Keratinocyte (primary cell): ENCODE data around the gene CTIF. TPM values are rescaled to one million over a fixed set of nuclear protein-coding genes. Genes with fewer than 3 reads are reported as not detected.

ENCODE experiments used
- DNase-seq: peaks from one replicate; pipeline ENCODE4 v3.0.0-alpha.2; 2011; ENCODE audit warnings: low read depth, missing footprints, low spot score
- FAIRE-seq: peaks from 2 replicates; lab custom pipeline; 2011; peaks lifted over from hg19 to GRCh38; lab: Jason Lieb, UNC
- H2AFZ ChIP-seq: 2 replicates; pipeline ENCODE4 v1.6.0; 2012; ENCODE audit warnings: low read length, control low read depth, inconsistent platforms; ENCODE audit not compliant: control insufficient read depth
- H3K27ac ChIP-seq: 2 replicates; pipeline ENCODE4 v1.5.1; 2011; ENCODE audit warnings: low read length; ENCODE audit not compliant: control insufficient read depth, insufficient read depth
- H3K27me3 ChIP-seq: 3 replicates; pipeline ENCODE4 v1.6.0; 2011; ENCODE audit warnings: low read length; ENCODE audit not compliant: control insufficient read depth, insufficient read depth; ENCODE audit errors: extremely low read depth
- H3K36me3 ChIP-seq, 2 experiments: 2 replicates in 1 of 2; 3 replicates in 1 of 2; pipeline ENCODE4 v1.5.1; 2011; ENCODE audit warnings: low read length in 2 of 2, mild to moderate bottlenecking in 1 of 2; ENCODE audit not compliant: control insufficient read depth in 2 of 2, insufficient read depth in 2 of 2; ENCODE audit errors: extremely low read depth in 1 of 2
- H3K4me1 ChIP-seq: 3 replicates; pipeline ENCODE4 v1.5.1; 2011; ENCODE audit warnings: low read length; ENCODE audit not compliant: control insufficient read depth, insufficient read depth; ENCODE audit errors: extremely low read depth
- H3K4me2 ChIP-seq: 3 replicates; pipeline ENCODE4 v1.6.0; 2011; ENCODE audit warnings: low read depth, low read length; ENCODE audit not compliant: control insufficient read depth, insufficient read depth; ENCODE audit errors: extremely low read depth
- H3K4me3 ChIP-seq, 3 experiments: fragments of 200-600 bp in 1 of 3; sonication (generic) in 1 of 3; 2 replicates in 2 of 3; 3 replicates in 1 of 3; pipeline ENCODE4 v1.5.1; 2011 to 2016; ENCODE audit warnings: low read length in 3 of 3, mild to moderate bottlenecking in 3 of 3, control low read depth in 2 of 3, inconsistent platforms in 1 of 3, low read depth in 1 of 3, mixed read lengths in 1 of 3, mixed run types in 1 of 3, moderate library complexity in 1 of 3; ENCODE audit not compliant: control insufficient read depth in 2 of 3, insufficient read depth in 2 of 3; ENCODE audit errors: extremely low read depth in 1 of 3
- H3K79me2 ChIP-seq: 2 replicates; pipeline ENCODE4 v1.6.0; 2012; ENCODE audit warnings: low read length; ENCODE audit not compliant: control insufficient read depth, insufficient read depth
- H3K9ac ChIP-seq: 3 replicates; pipeline ENCODE4 v1.6.0; 2011; ENCODE audit warnings: low read length; ENCODE audit not compliant: control insufficient read depth, insufficient read depth; ENCODE audit errors: extremely low read depth
- H3K9me1 ChIP-seq: 3 replicates; pipeline ENCODE4 v1.6.0; 2011; ENCODE audit warnings: low read length; ENCODE audit not compliant: control insufficient read depth, insufficient read depth; ENCODE audit errors: extremely low read depth
- H3K9me3 ChIP-seq: 2 replicates; pipeline ENCODE4 v1.5.1; 2012; ENCODE audit warnings: low read depth, low read length; ENCODE audit not compliant: control insufficient read depth
- H4K20me1 ChIP-seq: 3 replicates; pipeline ENCODE4 v1.6.0; 2011; ENCODE audit warnings: low read length; ENCODE audit not compliant: control insufficient read depth, insufficient read depth; ENCODE audit errors: extremely low read depth
- EZH2 ChIP-seq: IDR thresholded peaks from one replicate; pipeline ENCODE4 v1.6.1; 2012; ENCODE audit warnings: inconsistent platforms, mild to moderate bottlenecking, low read length, moderate library complexity
- dilution Hi-C: fragments of 300-500 bp; cut with MboI; formaldehyde crosslinking; loops from one replicate; pipeline ENCODE4 v1.7.0; 2020; ENCODE audit warnings: low sequenced_read_pairs; ENCODE audit not compliant: extremely low pct_ligation_motif_present
- polyA plus RNA-seq, 5 experiments: library from polyadenylated mRNA; depleted of rRNA in 3 of 5; stranded (reverse) in 3 of 5; stranded (forward) in 1 of 5; unstranded in 1 of 5; fragments of >200 nt; gene quantifications; 1 replicate in 1 of 5; 2 replicates in 3 of 5; 3 replicates in 1 of 5; pipeline versions ENCODE4 v1.2.1 to v1.2.3, GENCODE V29; 2011 to 2012; ENCODE audit warnings: missing spikeins in 2 of 5, low read depth in 1 of 5, low replicate concordance in 1 of 5
- TF ChIP-seq, protein P1 (sequence below), 3 experiments: IDR thresholded peaks in 1 of 3; conservative IDR thresholded peaks in 1 of 3; optimal IDR thresholded peaks in 1 of 3; 2 replicates in 2 of 3; 3 replicates in 1 of 3; pipeline versions ENCODE3 to v1.5.1; 2011; ENCODE audit warnings: low read length in 3 of 3, mild to moderate bottlenecking in 3 of 3, moderate library complexity in 2 of 3, control low read depth in 1 of 3, inconsistent platforms in 1 of 3; ENCODE audit not compliant: insufficient read depth in 2 of 3; ENCODE audit errors: extremely low read depth in 1 of 3

Gene CTIF
- polyA plus RNA-seq, 1 donor (not counting 4 experiments of a cell fraction or from before 2014, with no cell fraction given), result 15.0 TPM

DNA sequence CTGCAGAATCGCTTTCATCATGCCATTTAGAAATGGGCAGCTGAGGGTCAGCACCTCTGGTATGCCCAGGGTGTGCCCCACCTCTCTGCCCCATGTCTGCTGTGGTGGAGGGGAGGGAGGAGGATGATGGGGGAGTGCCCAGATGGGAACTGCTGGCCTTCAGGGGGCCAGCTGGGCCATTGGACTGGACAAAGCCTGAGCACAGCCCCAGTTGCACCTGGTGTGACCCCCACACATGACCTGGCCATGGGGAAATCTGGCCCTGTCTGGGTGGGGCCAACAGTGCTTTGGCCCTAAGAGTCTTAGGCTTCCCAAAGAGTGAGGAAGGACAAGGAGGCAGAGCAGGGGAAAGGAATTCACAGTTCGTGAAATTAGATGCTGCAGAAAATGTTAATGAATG lies 44.1 kb downstream of the CTIF start:
- peaks cover 8% of the 10 kb centered on the region for H3K9me1 ChIP-seq
- peaks cover 47% of the 10 kb centered on the region for H3K79me2 ChIP-seq
- H3K4me3 ChIP-seq, result no peak overlapping the region
- peaks cover 15% of the 10 kb centered on the region for H3K4me1 ChIP-seq
- no peaks in the 10 kb centered on the region for H3K9me3 ChIP-seq
- peaks cover 5% of the 10 kb centered on the region for H4K20me1 ChIP-seq
- no peak overlapping the region for H2AFZ ChIP-seq
- no peaks in the 10 kb centered on the region for H3K27me3 ChIP-seq
- H3K36me3 ChIP-seq, result peaks cover 0 to 2% of the 10 kb centered on the region in 2 experiments
- no peak for FAIRE-seq
- dilution Hi-C loops, result no loop called here
- H3K9ac ChIP-seq, result no peak overlapping the region
- H3K4me2 ChIP-seq, result no peak overlapping the region
- no peak overlapping the region for H3K27ac ChIP-seq
- TF ChIP-seq, protein P1, sequence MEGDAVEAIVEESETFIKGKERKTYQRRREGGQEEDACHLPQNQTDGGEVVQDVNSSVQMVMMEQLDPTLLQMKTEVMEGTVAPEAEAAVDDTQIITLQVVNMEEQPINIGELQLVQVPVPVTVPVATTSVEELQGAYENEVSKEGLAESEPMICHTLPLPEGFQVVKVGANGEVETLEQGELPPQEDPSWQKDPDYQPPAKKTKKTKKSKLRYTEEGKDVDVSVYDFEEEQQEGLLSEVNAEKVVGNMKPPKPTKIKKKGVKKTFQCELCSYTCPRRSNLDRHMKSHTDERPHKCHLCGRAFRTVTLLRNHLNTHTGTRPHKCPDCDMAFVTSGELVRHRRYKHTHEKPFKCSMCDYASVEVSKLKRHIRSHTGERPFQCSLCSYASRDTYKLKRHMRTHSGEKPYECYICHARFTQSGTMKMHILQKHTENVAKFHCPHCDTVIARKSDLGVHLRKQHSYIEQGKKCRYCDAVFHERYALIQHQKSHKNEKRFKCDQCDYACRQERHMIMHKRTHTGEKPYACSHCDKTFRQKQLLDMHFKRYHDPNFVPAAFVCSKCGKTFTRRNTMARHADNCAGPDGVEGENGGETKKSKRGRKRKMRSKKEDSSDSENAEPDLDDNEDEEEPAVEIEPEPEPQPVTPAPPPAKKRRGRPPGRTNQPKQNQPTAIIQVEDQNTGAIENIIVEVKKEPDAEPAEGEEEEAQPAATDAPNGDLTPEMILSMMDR (optimal IDR thresholded peaks at IDR 0.05 in 1 of 3, IDR thresholded peaks at IDR 0.05 in 1 of 3, conservative IDR thresholded peaks at IDR 0.05 in 1 of 3; ENCODE audit: extremely low read depth in 1 of 3, insufficient read depth in 2 of 3, low read length in 3 of 3), result no peak
- no peak for TF ChIP-seq EZH2
- DNase-seq, result no peak

DNA sequence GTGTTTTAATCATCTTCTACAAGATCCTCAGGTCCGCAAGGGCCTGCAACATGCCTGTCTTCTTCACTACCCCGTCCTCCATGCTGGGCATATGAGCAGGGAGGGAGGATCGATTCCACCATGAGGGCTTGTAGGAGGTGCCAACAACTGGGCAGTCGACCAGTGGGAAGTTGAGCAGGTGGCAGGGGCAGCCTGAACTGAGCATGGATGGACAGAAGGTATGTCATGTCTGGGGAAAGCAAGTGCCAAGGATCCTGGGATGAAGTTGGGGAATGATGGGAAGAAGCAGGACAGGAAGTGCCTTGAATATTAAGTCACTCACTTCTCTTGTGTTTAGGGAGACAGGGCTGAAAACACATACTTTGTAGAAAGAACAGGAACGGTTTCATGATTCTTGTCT lies 44.7 kb downstream of the CTIF start:
- Histone ChIP-seq H3K79me2 (peaks cover 50% of the 10 kb centered on the region), H3K27me3 (no peaks in the 10 kb centered on the region), H4K20me1 (peaks cover 5% of the 10 kb centered on the region), H3K36me3 (peaks cover 0 to 2% of the 10 kb centered on the region in 2 experiments), H2AFZ (no peak overlapping the region), H3K27ac (no peak overlapping the region), H3K9me3 (no peaks in the 10 kb centered on the region), H3K4me3 (no peak overlapping the region), H3K9ac (no peak overlapping the region), H3K4me1 (peaks cover 15% of the 10 kb centered on the region), H3K4me2 (no peak overlapping the region), H3K9me1 (peaks cover 8% of the 10 kb centered on the region)
- dilution Hi-C loops, result no loop called here
- DNase-seq, result no peak
- TF ChIP-seq, protein P1 (optimal IDR thresholded peaks at IDR 0.05 in 1 of 3, IDR thresholded peaks at IDR 0.05 in 1 of 3, conservative IDR thresholded peaks at IDR 0.05 in 1 of 3; ENCODE audit: extremely low read depth in 1 of 3, insufficient read depth in 2 of 3, low read length in 3 of 3), result no peak
- no peak for TF ChIP-seq EZH2
- no peak for FAIRE-seq
